Cardiac fibroblast (primary cell): Measurements from ENCODE around the gene ARHGAP20.
A peak's percentile ranks its signal among the peaks of the same experiment; 100 is the strongest.

ENCODE experiments used
- DNase-seq, 2 donors: peaks; one replicate each; pipeline versions ENCODE4 v3.0.0 to v3.0.0-alpha.2; 2010; ENCODE audit warnings: low read depth in 2 of 2
- H3K4me3 ChIP-seq, 2 donors: replicated peaks in 1 of 2; 1 replicate in 1 of 2; 2 replicates in 1 of 2; pipeline ENCODE4 v1.5.1; 2011; ENCODE audit warnings: low read depth in 2 of 2, low read length in 2 of 2, mild to moderate bottlenecking in 2 of 2, moderate library complexity in 1 of 2
- TF ChIP-seq, protein P1 (sequence below): IDR thresholded peaks from one replicate; pipeline ENCODE4 v1.5.1; 2011; ENCODE audit warnings: low read depth, mild to moderate bottlenecking, low read length, inconsistent platforms

Gene ARHGAP20

DNA sequence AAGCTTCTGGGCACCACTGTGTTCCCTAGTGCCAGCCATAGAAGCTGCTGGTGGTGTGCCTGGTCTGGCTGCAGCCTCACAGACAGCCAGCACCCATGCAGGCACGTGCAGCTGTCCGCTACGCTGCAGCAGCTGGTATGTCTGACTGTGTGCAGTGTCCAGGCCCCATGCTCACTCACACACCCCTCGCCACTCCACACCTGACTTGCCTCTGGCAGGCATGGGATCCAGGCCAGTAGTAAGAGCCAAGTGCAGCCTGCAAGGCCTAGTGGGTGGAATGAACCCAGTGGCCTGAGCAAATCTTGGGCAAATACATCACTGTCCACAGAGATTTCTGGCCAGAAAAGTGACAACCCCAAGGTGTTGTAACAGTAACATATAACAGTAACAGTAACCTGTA, 111.9 kb downstream of the ARHGAP20 start:
- TF ChIP-seq, protein P1, sequence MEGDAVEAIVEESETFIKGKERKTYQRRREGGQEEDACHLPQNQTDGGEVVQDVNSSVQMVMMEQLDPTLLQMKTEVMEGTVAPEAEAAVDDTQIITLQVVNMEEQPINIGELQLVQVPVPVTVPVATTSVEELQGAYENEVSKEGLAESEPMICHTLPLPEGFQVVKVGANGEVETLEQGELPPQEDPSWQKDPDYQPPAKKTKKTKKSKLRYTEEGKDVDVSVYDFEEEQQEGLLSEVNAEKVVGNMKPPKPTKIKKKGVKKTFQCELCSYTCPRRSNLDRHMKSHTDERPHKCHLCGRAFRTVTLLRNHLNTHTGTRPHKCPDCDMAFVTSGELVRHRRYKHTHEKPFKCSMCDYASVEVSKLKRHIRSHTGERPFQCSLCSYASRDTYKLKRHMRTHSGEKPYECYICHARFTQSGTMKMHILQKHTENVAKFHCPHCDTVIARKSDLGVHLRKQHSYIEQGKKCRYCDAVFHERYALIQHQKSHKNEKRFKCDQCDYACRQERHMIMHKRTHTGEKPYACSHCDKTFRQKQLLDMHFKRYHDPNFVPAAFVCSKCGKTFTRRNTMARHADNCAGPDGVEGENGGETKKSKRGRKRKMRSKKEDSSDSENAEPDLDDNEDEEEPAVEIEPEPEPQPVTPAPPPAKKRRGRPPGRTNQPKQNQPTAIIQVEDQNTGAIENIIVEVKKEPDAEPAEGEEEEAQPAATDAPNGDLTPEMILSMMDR: no peak
- no peak overlapping the region for H3K4me3 ChIP-seq
- DNase-seq: no peak

DNA sequence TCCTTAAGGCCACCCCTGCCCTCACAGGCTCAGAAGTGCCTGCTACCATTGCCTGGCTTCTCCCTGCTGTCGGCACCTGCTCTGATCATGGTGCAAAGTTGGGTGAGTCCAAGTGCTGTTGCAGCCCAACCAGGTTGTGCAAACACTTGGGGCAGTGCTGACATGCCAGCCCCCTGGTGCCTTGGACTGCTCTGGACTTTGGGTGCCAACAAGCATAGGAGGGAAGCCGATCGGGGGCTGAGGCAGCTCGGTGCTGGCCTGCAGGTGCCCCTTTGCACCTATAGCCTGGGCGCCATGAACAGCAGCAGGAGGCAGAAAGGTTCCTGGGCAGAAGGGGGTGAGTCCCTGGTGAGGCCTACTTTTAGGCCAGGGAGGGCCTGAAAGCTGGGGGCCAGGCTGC, 113.0 kb downstream of the ARHGAP20 start:
- TF ChIP-seq, protein P1: no peak
- H3K4me3 ChIP-seq: no peak overlapping the region
- DNase-seq: no peak

DNA sequence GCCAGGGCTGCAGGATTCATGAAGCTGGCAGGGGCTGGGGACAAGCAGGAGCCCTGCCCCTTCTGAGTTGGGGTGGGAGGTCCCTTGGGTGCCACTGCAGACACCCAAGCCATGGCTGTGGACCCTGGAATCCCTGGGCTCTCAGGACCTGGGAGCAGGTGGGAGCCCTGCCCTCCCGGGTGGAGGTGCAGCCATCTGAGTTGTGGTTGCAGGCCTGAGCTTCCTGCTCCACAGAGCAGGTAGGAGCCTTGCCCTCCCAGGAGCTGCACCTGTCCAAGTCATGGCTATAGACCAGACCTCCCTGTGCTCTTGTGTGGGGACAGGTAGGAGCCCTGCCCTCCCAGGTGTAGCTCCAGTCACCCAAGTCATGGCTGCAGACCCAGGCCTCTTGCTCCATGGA, 113.5 kb downstream of the ARHGAP20 start:
- DNase-seq: no peak
- no peak overlapping the region for H3K4me3 ChIP-seq
- TF ChIP-seq, protein P1: no peak

DNA sequence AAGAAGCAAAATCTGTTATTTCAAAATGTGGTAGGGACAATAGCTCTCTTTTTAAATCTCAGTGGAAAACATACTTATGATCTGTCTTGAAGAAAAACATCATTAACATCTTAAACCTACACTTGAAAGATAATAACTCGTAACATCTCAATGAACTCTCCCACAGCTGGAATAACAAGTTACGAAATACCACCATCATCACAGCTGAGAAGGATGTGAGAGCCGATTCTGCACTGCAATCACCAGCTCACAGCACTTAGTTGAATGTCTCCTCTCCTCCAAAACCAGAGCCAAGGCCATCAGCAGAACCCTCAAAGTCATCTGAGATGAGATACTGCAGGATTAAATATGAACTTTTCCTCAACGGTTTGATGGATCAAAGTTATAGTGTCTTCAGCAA, 124.3 kb downstream of the ARHGAP20 start:
- H3K4me3 ChIP-seq: no peak overlapping the region
- peak; percentile 23 to 45 for DNase-seq
- TF ChIP-seq, protein P1: no peak

DNA sequence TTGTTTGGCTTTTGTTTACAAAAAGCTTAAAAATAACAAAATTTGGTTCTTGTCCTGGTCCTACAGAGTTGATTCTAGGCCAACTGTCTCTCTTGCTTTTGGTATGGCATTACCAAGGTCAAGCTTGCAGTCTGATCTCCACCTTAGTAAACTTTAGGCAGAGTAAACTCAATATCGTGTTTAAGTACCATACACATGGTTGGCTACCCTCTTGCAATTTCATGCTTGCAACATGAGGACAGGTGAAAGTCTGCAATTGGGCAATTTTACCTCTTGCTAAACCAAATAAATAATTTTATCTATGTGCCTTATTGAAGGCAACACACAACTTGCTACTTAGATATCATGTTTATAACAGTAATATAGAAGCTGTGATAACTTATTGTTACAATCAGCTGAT, 125.1 kb downstream of the ARHGAP20 start:
- no peak for DNase-seq
- no peak overlapping the region for H3K4me3 ChIP-seq
- TF ChIP-seq, protein P1: no peak

DNA sequence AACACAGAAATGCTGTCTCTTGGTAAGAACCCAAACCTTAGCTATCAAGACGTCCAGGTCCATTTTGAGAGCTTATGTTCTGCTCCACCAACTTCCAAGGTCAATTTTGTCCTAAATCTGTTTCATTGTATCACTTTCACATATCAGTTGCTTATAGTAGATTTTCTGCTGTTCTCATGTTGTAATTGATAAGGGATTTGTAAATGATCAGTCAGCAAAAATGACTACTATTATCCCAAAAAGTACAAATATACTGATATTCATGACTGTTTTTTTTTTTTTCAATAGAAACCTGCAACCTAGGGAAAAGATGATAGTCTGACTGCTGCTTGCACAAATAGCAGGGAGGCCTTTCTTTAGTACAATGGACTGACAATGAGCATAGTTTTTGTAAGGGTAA, 128.1 kb downstream of the ARHGAP20 start:
- TF ChIP-seq, protein P1: no peak
- no peak overlapping the region for H3K4me3 ChIP-seq
- no peak for DNase-seq

DNA sequence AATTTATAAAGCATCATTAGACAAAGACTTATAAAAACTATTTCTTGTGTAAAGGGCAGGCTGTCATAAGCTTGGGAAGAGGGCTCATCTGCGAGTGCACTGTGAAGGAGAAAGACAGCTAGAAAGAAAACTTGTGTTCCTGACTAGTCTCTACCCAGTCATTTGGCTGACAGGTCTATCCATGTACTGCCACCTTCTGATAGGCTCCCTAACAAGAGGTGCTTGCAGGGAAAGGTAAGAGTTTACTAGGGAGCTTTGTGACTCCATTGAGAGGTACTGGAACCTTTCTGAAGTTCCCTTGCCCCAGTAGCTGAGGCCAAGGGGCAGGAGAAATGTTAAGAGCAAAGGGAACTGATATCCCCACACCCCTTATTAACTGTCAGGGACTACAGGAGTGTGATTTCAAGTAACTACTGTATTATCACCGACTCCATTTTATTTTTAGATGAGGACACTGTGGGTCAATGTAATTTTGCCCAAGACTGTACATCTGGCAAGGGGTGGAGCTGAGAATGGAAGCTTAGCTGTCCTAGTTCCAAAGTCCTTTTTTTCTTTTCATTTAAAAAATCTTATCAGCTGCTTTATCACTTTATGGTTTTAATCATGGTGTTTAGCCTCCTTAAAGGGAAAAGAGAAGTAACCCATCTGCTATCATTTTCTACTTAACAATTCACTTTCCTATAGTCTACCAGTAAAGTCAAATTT, 129.4 kb downstream of the ARHGAP20 start:
- H3K4me3 ChIP-seq: no peak overlapping the region
- TF ChIP-seq, protein P1: no peak
- no peak for DNase-seq
